ENCODE data around the gene TRERF1.

DNA sequence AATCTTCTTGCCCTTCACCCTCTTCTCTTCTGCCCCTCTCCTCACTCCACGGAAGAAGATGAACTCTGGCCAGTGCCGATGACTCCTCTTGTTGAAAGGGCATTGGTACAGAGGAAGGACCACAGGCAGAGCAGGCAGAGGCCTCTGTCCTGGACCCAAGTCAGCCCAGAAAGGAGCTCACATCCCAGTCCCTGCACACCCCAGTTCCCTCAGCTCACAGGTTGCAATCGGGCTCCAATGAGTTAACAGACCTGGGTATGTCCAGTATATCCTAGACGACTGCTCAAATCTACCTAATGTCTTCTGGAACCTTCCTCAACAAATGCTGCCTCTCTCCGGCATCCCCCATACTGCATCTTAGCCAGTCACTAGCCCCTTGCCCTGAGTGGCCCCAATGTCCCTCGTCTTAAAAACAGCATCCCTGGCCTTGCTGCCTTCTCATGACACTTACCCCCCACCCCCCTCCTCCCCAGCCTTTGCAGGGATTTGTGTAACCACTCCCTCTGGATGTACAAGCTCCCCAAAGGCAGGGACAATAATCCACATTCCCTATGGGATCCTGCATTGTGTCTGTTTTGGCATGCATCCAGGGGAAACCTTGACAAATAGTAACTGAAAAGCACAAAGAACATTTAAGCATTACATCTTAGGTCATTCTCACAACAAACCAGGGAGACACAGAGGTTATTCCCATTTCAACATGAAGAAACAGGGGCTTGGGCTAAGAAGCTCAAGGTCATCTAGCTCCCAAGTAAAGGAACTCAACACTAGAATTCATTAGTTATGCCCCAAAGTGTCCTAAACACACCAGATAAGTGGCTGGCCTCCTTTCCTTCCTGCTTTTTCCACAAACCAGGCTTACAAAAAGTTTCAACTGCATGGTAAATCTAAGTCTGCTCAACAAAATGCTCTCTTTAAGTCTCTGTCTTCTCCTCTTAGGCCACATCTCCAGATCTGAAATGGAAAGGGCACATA is 45.1 kb downstream of the TRERF1 start:
- TF ChIP-seq, protein P1, sequence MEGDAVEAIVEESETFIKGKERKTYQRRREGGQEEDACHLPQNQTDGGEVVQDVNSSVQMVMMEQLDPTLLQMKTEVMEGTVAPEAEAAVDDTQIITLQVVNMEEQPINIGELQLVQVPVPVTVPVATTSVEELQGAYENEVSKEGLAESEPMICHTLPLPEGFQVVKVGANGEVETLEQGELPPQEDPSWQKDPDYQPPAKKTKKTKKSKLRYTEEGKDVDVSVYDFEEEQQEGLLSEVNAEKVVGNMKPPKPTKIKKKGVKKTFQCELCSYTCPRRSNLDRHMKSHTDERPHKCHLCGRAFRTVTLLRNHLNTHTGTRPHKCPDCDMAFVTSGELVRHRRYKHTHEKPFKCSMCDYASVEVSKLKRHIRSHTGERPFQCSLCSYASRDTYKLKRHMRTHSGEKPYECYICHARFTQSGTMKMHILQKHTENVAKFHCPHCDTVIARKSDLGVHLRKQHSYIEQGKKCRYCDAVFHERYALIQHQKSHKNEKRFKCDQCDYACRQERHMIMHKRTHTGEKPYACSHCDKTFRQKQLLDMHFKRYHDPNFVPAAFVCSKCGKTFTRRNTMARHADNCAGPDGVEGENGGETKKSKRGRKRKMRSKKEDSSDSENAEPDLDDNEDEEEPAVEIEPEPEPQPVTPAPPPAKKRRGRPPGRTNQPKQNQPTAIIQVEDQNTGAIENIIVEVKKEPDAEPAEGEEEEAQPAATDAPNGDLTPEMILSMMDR (IDR thresholded peaks at IDR 0.05; ENCODE audit: poor library complexity): no peak
- no peak for TF ChIP-seq EZH2phosphoT487 (IDR thresholded peaks at IDR 0.05; ENCODE audit: low read depth, severe bottlenecking, unreplicated experiment)
